ENCODE results near the gene PPP1CB. TPM values are rescaled to one million over a fixed set of nuclear protein-coding genes. Genes with fewer than 3 reads are reported as not detected.

Gene PPP1CB
- total RNA-seq, 4 donors from 2014 or later, result 139 to 262 (median 176) TPM

- peak; percentile 68 for ATAC-seq (ENCODE audit: low FRiP score)
- no peak for TF ChIP-seq CTCF (IDR thresholded peaks at IDR 0.05)
- no peak for DNase-seq (ENCODE audit: low spot score)
Observed at GRCh38 chr2:28821295-28821958, 69.8 kb downstream of the PPP1CB start.

- DNase-seq (ENCODE audit: low spot score) (no peak), ATAC-seq (ENCODE audit: low FRiP score) (no peak)
Observed at GRCh38 chr2:28822036-28822435, 70.4 kb downstream of the PPP1CB start.

GRCh38 chr2:28824207-28824606, 72.6 kb downstream of the PPP1CB start:
- DNase-seq (ENCODE audit: low spot score), result no peak
- ATAC-seq (ENCODE audit: low FRiP score), result no peak
- TF ChIP-seq CTCF (IDR thresholded peaks at IDR 0.05), result no peak

More at GRCh38 chr2:28822036-28822435, 70.4 kb downstream of the PPP1CB start:
- TF ChIP-seq CTCF (IDR thresholded peaks at IDR 0.05), result no peak

GRCh38 chr2:28824870-28825269, 73.2 kb downstream of the PPP1CB start:
- no peak for DNase-seq (ENCODE audit: low spot score)
- TF ChIP-seq CTCF (IDR thresholded peaks at IDR 0.05), result no peak
- ATAC-seq (ENCODE audit: low FRiP score), result no peak

- no peak for DNase-seq (ENCODE audit: low spot score)
- no peak for TF ChIP-seq CTCF (IDR thresholded peaks at IDR 0.05)
- ATAC-seq (ENCODE audit: low FRiP score), result no peak
Observed at GRCh38 chr2:28828382-28828781, 76.8 kb downstream of the PPP1CB start.

- DNase-seq (ENCODE audit: low spot score) (no peak), ATAC-seq (ENCODE audit: low FRiP score) (no peak)
- TF ChIP-seq CTCF (IDR thresholded peaks at IDR 0.05), result no peak
Observed at GRCh38 chr2:28833740-28834470, 82.3 kb downstream of the PPP1CB start.

- ATAC-seq (ENCODE audit: low FRiP score) (no peak), DNase-seq (ENCODE audit: low spot score) (no peak)
- TF ChIP-seq CTCF (IDR thresholded peaks at IDR 0.05), result no peak
Observed at GRCh38 chr2:28835781-28836180, 84.2 kb downstream of the PPP1CB start.

Data from omental fat pad (tissue), 4 donors.